AG09309 (cell line): ENCODE measurements around the gene PICK1.
"Not testable (repeated sequence)": the region's sequence is repeated elsewhere in the genome, so short reads cannot be mapped to it uniquely, and the experiment has no call there.

ENCODE experiments used
- DNase-seq: peaks from one replicate; pipeline ENCODE4 v3.0.0-alpha.2; 2010; ENCODE audit warnings: low read depth
- H3K4me3 ChIP-seq: 2 replicates; pipeline ENCODE4 v1.5.1; 2011; ENCODE audit warnings: mild to moderate bottlenecking, low read depth, low read length, moderate library complexity; ENCODE audit not compliant: control insufficient read depth
- TF ChIP-seq, protein P1 (sequence below): IDR thresholded peaks from 2 replicates; pipeline ENCODE4 v1.5.1; 2011; ENCODE audit warnings: mild to moderate bottlenecking, low read depth, low read length, inconsistent platforms; ENCODE audit not compliant: insufficient read depth, control insufficient read depth; ENCODE audit errors: missing control alignments

PICK1 gene

DNA sequence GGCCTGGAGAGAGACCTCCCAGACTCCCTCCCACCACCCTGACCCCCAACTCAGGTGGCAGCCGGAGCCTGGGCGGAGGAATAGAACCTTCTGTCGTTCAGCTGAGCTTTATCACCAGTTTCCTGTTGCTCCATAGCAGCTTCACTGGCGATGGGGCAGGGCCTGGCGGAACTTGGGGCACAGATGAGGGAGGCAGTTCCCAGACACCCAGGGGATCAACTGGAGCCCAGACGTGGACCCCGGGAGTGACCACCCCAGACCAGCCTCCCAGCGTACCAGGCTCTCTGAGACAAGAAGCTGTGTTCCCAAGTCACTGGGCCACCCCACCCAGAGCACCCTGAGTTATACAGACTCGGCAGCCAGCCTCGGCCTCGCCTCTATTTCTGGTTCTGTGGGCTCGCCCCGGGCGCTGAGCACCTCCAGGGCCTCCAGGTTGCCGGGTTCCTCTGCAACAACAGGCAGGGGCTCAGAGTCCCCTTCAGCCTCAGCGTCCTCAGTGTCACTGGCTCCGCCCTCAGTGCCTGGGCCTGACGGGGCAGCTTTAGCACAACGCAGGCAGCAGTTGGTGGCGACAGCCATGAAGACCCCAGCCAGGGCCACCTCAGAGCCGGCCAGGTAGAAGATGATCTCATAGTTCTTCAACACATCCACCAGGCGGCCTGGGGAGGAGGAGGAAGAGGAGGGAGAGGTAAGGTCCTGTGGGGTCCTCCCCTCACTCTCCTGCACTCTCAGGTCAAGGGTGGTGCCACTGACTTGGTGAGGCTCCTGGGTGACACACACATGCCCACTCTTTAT is 21.0 kb downstream of the PICK1 start:
- TF ChIP-seq, protein P1, sequence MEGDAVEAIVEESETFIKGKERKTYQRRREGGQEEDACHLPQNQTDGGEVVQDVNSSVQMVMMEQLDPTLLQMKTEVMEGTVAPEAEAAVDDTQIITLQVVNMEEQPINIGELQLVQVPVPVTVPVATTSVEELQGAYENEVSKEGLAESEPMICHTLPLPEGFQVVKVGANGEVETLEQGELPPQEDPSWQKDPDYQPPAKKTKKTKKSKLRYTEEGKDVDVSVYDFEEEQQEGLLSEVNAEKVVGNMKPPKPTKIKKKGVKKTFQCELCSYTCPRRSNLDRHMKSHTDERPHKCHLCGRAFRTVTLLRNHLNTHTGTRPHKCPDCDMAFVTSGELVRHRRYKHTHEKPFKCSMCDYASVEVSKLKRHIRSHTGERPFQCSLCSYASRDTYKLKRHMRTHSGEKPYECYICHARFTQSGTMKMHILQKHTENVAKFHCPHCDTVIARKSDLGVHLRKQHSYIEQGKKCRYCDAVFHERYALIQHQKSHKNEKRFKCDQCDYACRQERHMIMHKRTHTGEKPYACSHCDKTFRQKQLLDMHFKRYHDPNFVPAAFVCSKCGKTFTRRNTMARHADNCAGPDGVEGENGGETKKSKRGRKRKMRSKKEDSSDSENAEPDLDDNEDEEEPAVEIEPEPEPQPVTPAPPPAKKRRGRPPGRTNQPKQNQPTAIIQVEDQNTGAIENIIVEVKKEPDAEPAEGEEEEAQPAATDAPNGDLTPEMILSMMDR: no peak
- no peak for DNase-seq
- no peak overlapping the region for H3K4me3 ChIP-seq

DNA sequence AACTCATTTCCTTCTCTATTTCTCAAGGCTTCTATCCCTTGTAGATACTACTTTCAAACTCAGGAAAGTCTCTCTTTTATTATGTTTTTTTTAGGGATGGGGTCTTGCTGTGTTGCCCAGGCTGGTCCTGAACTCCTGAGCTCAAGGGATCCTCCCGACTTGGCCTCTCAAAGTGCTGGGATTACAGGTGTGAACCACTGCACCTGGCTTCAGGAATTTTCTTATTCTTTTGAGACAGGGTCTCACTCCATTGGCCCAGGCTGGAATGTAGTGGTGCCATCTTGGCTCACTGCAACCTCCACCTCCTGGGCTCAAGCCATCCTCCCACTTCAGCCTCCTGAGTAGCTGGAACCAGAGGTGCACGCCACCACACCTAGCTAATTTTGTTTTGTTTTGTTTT is 22.0 kb downstream of the PICK1 start:
- not testable (repeated sequence) for H3K4me3 ChIP-seq, DNase-seq

DNA sequence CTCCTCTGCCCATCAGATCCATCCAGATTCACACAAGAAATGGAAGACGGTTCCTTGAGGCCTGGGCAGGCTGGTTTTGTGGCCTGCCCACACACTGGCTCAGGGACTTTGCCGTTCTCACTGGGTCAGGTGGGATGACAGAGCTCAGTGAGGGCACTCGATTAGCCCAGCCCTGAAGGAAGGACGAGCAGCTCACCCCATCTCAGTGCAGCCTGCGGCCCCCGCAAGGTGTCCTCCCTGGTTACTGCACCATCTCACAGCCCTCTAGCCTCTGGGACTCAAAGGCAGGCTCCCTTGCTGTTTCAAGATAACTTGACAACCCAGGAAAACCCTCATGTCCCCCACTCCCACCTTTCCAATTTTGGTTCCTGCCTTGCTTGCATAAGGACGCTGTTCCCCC is 22.6 kb downstream of the PICK1 start:
- no peak for DNase-seq
- TF ChIP-seq, protein P1: no peak
- no peak overlapping the region for H3K4me3 ChIP-seq

DNA sequence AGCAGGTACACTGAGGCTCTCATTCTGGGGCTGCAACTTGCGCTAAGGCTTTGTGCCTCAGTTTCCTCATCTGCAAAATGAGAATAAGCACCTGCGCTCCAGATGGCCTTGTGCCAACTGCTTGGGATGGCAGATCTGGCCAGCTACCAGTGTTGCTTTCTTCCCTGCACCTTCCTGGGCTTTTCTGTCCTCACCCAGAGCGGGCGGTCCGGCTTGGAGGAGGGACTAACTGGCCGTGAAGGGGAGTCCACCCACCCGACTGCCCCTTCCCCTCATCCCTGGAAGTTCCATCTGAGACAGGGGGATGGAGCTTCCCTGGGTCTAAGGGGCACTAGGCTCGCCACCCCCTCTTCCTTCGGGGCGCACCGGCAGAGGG is 23.3 kb downstream of the PICK1 start:
- no peak for DNase-seq

DNA sequence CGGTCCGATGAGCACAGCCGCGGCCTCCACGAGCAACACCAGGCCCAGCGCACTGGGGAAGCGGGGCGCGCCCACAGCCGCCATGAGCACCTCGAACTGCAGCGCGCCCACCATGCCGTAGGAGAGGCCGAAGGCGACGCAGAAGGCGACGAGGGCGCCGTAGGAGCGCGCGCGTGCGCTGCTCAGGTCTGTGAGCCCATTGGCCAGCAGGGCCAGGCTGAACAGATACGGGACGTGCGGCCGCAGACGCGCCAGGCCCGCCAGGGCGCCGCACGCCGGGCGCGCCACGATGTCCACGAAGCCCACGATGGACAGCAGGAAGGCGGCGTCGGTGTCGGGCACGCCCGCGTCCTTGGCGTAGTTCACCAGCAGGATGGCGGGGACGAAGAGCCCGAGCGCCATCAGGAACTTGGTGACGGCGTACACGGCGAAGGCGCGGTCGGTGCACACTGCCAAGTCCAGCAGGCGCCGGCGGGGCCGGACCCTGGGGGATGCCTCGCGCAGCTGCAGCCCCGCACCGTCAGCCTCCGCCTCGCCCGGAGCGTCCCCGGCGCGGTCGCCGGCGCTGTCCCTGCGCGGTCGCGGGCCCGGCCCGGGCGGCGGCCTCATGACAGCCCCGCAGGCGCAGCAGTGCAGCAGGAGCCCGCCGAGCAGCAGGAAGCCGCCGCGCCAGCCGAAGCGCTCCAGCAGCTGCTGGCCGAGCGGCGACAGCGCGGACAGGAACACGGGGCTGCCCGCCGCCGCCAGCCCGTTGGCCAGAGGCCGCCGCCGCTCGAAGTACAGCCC is 23.8 kb downstream of the PICK1 start:
- TF ChIP-seq, protein P1: no peak
- no peak overlapping the region; the same call in 1 of the 2 replicates for H3K4me3 ChIP-seq
- DNase-seq: no peak

More for the DNA sequence above, 23.3 kb downstream of the PICK1 start:
- H3K4me3 ChIP-seq: no peak overlapping the region
- TF ChIP-seq, protein P1: no peak

DNA sequence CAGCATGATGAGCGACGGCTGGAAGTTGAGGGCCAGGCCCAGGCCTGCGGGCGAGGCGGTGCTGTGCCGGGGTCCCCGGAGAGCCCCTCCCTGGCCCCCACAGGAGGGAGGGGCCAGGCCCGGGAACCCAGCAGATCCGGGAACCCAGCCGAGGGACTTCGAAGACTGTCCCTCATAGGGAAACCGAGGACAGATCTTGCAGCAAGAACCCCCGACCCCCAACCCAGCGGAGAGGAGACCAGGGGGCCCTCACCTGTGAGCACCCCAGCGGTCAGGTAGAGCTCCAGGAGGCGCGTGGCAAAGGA is 24.4 kb downstream of the PICK1 start:
- DNase-seq: no peak
- TF ChIP-seq, protein P1: no peak
- no peak overlapping the region for H3K4me3 ChIP-seq
